K562 (cell line): ENCODE data around the gene TAF10.

ENCODE experiments used
- CC2D1A ChIP-seq: fragments of 450-650 bp; IDR thresholded peaks from 2 replicates; pipeline ENCODE4 v1.6.1; 2017; ENCODE audit warnings: mild to moderate bottlenecking
- CTCF ChIP-seq, 3 experiments: IDR thresholded peaks in 2 of 3; conservative IDR thresholded peaks in 1 of 3; 2 replicates each; pipeline ENCODE4 v1.5.1; 2011 to 2012; ENCODE audit warnings: low read length in 3 of 3, mild to moderate bottlenecking in 3 of 3, control low read depth in 2 of 3, improper control_type of control experiment in 1 of 3, inconsistent platforms in 1 of 3, low read depth in 1 of 3, mixed read lengths in 1 of 3, moderate library complexity in 1 of 3; ENCODE audit not compliant: insufficient read depth in 2 of 3
- DPF2 ChIP-seq: fragments of 450-650 bp; IDR thresholded peaks from 2 replicates; pipeline ENCODE4 v1.6.1; 2016
- EZH2 ChIP-seq: IDR thresholded peaks from 2 replicates; pipeline ENCODE4 v1.6.1; 2012; ENCODE audit warnings: low read depth, mild to moderate bottlenecking, inconsistent platforms, low read length, borderline replicate concordance
- GTF3C2 ChIP-seq: IDR thresholded peaks from 3 replicates; pipeline ENCODE4 v1.6.1; 2011; ENCODE audit warnings: borderline replicate concordance, mild to moderate bottlenecking, moderate library complexity; ENCODE audit not compliant: insufficient read length; ENCODE audit errors: extremely low read depth
- JUNB ChIP-seq: fragments of 450-650 bp; formaldehyde crosslinking; conservative IDR thresholded peaks from 2 replicates; pipeline ENCODE4 v1.4.0; 2020; ENCODE audit warnings: mild to moderate bottlenecking
- KLF6 ChIP-seq: fragments of 250-450 bp; sonication (Bioruptor Pico); IDR thresholded peaks from 2 replicates; pipeline ENCODE4 v1.4.0; 2020; ENCODE audit warnings: mild to moderate bottlenecking, moderate library complexity, borderline replicate concordance
- NFYB ChIP-seq: IDR thresholded peaks from 2 replicates; pipeline ENCODE4 v1.6.1; 2011; ENCODE audit warnings: mild to moderate bottlenecking, moderate library complexity; ENCODE audit not compliant: insufficient read length; ENCODE audit errors: extremely low read depth
- RAD21 ChIP-seq, 2 experiments: fragments of 250-450 bp in 1 of 2; fragments of 450-650 bp in 1 of 2; sonication (Bioruptor Pico) in 1 of 2; formaldehyde crosslinking in 1 of 2; IDR thresholded peaks in 1 of 2; conservative IDR thresholded peaks in 1 of 2; 2 replicates each; pipeline versions ENCODE4 v1.4.0 to v1.8.0; 2020 to 2022; ENCODE audit warnings: mild to moderate bottlenecking in 2 of 2, moderate library complexity in 1 of 2
- SP1 ChIP-seq: sonication (generic); formaldehyde crosslinking; IDR thresholded peaks from 2 replicates; pipeline ENCODE4 v1.8.1; 2022; ENCODE audit warnings: mild to moderate bottlenecking, missing genetic modification reagents
- TFAP4 ChIP-seq: sonication (generic); formaldehyde crosslinking; IDR thresholded peaks from 2 replicates; pipeline ENCODE4 v1.8.0; 2022; ENCODE audit warnings: missing genetic modification reagents, mild to moderate bottlenecking, moderate library complexity, borderline replicate concordance
- ZNF143 ChIP-seq: sonication (generic); formaldehyde crosslinking; IDR thresholded peaks from 2 replicates; pipeline ENCODE4 v1.9.0; 2022; ENCODE audit warnings: mild to moderate bottlenecking, missing genetic modification reagents
- ZNF253 ChIP-seq: fragments of 250-450 bp; sonication (Bioruptor Pico); conservative IDR thresholded peaks from 2 replicates; pipeline ENCODE4 v1.6.1; 2021; ENCODE audit warnings: mild to moderate bottlenecking
- ZNF668 ChIP-seq: fragments of 250-450 bp; sonication (Bioruptor Pico); IDR thresholded peaks from 2 replicates; pipeline ENCODE4 v1.8.0; 2022; ENCODE audit warnings: mild to moderate bottlenecking, inconsistent platforms

GRCh38 chr11:6632116-6633073 lies 20.4 kb upstream of the TAF10 start:
- TF ChIP-seq EZH2 (no peak), KLF6 (CRISPR knock-in tag) (no peak), CTCF (IDR thresholded peaks at IDR 0.05 in 2 of 3, conservative IDR thresholded peaks at IDR 0.05 in 1 of 3; ENCODE audit: insufficient read depth in 2 of 3, low read depth in 1 of 3, low read length in 3 of 3) (no peak), RAD21 (CRISPR knock-in tag; conservative IDR thresholded peaks at IDR 0.05 in 1 of 2, IDR thresholded peaks at IDR 0.05 in 1 of 2) (no peak), DPF2 (no peak), NFYB (no peak), TFAP4 (CRISPR knock-in tag) (no peak), JUNB (no peak), GTF3C2 (no peak), ZNF143 (CRISPR knock-in tag) (no peak), ZNF253 (CRISPR knock-in tag) (no peak), SP1 (no peak), CC2D1A (no peak), ZNF668 (CRISPR knock-in tag) (no peak)
